ENCODE data around the gene EPC2. TPM values are rescaled to one million over a fixed set of nuclear protein-coding genes. Genes with fewer than 3 reads are reported as not detected.

Gene EPC2
- total RNA-seq, 1 experiment from 2014 or later: 30.2 TPM

GRCh38 chr2:148670773-148671172, 26.2 kb downstream of the EPC2 start:
- ATAC-seq (no peak), DNase-seq (ENCODE audit: low read depth, low spot score) (no peak)
- BruUV-seq (replicated peaks): no TSS peak
- no peaks in the 10 kb centered on the region for H3K27me3 ChIP-seq (ENCODE audit: control insufficient read depth, insufficient read depth, low read length)
- intact Hi-C loops (cut with micrococcal nuclease; ENCODE audit: unreplicated experiment): no loop called here
- no peaks in the 10 kb centered on the region for H3K9me3 ChIP-seq (ENCODE audit: control insufficient read depth, insufficient read depth, low read depth, low read length)
- H3K27ac ChIP-seq (ENCODE audit: low read length): no peak overlapping the region
- H3K4me3 ChIP-seq (ENCODE audit: low read depth in 2 of 2, low read length in 2 of 2): no peak overlapping the region
- no peaks in the 10 kb centered on the region for H3K4me1 ChIP-seq (ENCODE audit: control insufficient read depth, insufficient read depth, low read length)
- CTCF ChIA-PET: interaction anchor here (0.7 kb wide), 2 partner anchors 24 to 729 kb away, joined by 6 to 11 read pairs; no protein-coding TSS in a partner anchor
- POLR2A ChIA-PET: interaction anchor here (0.7 kb wide), 1 partner anchor 22 kb away, joined by 6 read pairs; no protein-coding TSS in a partner anchor
- in situ Hi-C loops (cut with HindIII; ENCODE audit: low pct_unique_long_range_greater_than_20kb, low sequenced_read_pairs): no loop called here
- H3K36me3 ChIP-seq (ENCODE audit: control insufficient read depth, insufficient read depth, low read length): no peaks in the 10 kb centered on the region
- no peak for TF ChIP-seq POLR2AphosphoS5 (IDR thresholded peaks at IDR 0.05; ENCODE audit: low read depth, low read length)
- TF ChIP-seq CTCF (IDR thresholded peaks at IDR 0.05): no peak
- TF ChIP-seq REST (IDR thresholded peaks at IDR 0.05; ENCODE audit: insufficient read depth in 1 of 2, low read depth in 2 of 2, low read length in 1 of 2): no peak
- TF ChIP-seq SIN3A (IDR thresholded peaks at IDR 0.05; ENCODE audit: borderline replicate concordance, insufficient read depth, low read depth, low read length): no peak

- Histone ChIP-seq H3K27me3 (ENCODE audit: control insufficient read depth, insufficient read depth, low read length) (no peaks in the 10 kb centered on the region), H3K4me3 (ENCODE audit: low read depth in 2 of 2, low read length in 2 of 2) (no peak overlapping the region), H3K27ac (ENCODE audit: low read length) (no peak overlapping the region), H3K9me3 (ENCODE audit: control insufficient read depth, insufficient read depth, low read depth, low read length) (no peaks in the 10 kb centered on the region), H3K4me1 (ENCODE audit: control insufficient read depth, insufficient read depth, low read length) (no peaks in the 10 kb centered on the region), H3K36me3 (ENCODE audit: control insufficient read depth, insufficient read depth, low read length) (no peaks in the 10 kb centered on the region)
- BruUV-seq (replicated peaks): no TSS peak
- ChIA-PET CTCF (no interaction called here), POLR2A (no interaction called here)
- TF ChIP-seq TCF7L2 (IDR thresholded peaks at IDR 0.05; ENCODE audit: low read depth, low read length) (no peak), CTCF (IDR thresholded peaks at IDR 0.05) (peak; percentile 71)
- DNase-seq (ENCODE audit: low read depth, low spot score): no peak
- in situ Hi-C loops (cut with HindIII; ENCODE audit: low pct_unique_long_range_greater_than_20kb, low sequenced_read_pairs) (no loop called here), intact Hi-C loops (cut with micrococcal nuclease; ENCODE audit: unreplicated experiment) (no loop called here)
- ATAC-seq: no peak
Observed at GRCh38 chr2:148674063-148675020, 29.8 kb downstream of the EPC2 start.
